SIG-M5 treated with dmso at 0.1 percent for 504 hours (cell line): ENCODE measurements around the gene TUBB8B.
"Not testable (repeated sequence)": the region's sequence is repeated elsewhere in the genome, so short reads cannot be mapped to it uniquely, and the experiment has no call there.

Source experiments
- DNase-seq: peaks from one replicate; lab custom pipeline; 2025; ENCODE audit not compliant: unreplicated experiment; lab: John Stamatoyannopoulos, UW

Gene TUBB8B

GRCh38 chr18:13177-13576 lies 36.2 kb downstream of the TUBB8B start:
- DNase-seq, result not testable (repeated sequence)

GRCh38 chr18:12773-13172 lies 36.6 kb downstream of the TUBB8B start:
- DNase-seq, result not testable (repeated sequence)

- DNase-seq, result not testable (repeated sequence)
Observed at GRCh38 chr18:11383-12274, 37.8 kb downstream of the TUBB8B start.

- DNase-seq, result not testable (repeated sequence)
Observed at GRCh38 chr18:10624-11184, 38.7 kb downstream of the TUBB8B start.

GRCh38 chr18:9937-10336 lies 39.5 kb downstream of the TUBB8B start:
- not testable (repeated sequence) for DNase-seq
